IMR-90 (cell line): Measurements from ENCODE around the gene SPAG9.
"Not testable (repeated sequence)": the region's sequence is repeated elsewhere in the genome, so short reads cannot be mapped to it uniquely, and the experiment has no call there.

ENCODE experiments used
- BHLHE40 ChIP-seq: fragments of 150-350 bp; IDR thresholded peaks from 2 replicates; pipeline ENCODE4 v1.6.1; 2016; ENCODE audit warnings: mild to moderate bottlenecking, low read depth, low read length
- CEBPB ChIP-seq: IDR thresholded peaks from 2 replicates; pipeline ENCODE4 v1.6.1; 2012; ENCODE audit warnings: low read depth, low read length, improper control_type of control experiment
- CHD1 ChIP-seq: IDR thresholded peaks from 2 replicates; pipeline ENCODE4 v1.6.1; 2012; ENCODE audit warnings: low read depth, low read length, improper control_type of control experiment
- CTCF ChIP-seq: conservative IDR thresholded peaks from 2 replicates; pipeline ENCODE4 v1.5.1; 2012; ENCODE audit warnings: mild to moderate bottlenecking, low read depth, low read length, improper control_type of control experiment
- ELK1 ChIP-seq: fragments of 150-350 bp; IDR thresholded peaks from 2 replicates; pipeline ENCODE4 v1.6.1; 2016; ENCODE audit warnings: low read depth, mild to moderate bottlenecking, low read length, moderate library complexity, borderline replicate concordance
- FOS ChIP-seq: fragments of 150-350 bp; IDR thresholded peaks from 2 replicates; pipeline ENCODE4 v1.6.1; 2016; ENCODE audit warnings: low read depth, low read length
- MAFK ChIP-seq: IDR thresholded peaks from 2 replicates; pipeline ENCODE4 v1.6.1; 2012; ENCODE audit warnings: low read depth, low read length, improper control_type of control experiment
- MAZ ChIP-seq: IDR thresholded peaks from 2 replicates; pipeline ENCODE4 v1.6.1; 2012; ENCODE audit warnings: low read depth, mild to moderate bottlenecking, low read length, improper control_type of control experiment, moderate library complexity, borderline replicate concordance
- NFE2L2 ChIP-seq: fragments of 150-350 bp; IDR thresholded peaks from 2 replicates; pipeline ENCODE4 v1.6.1; 2016; ENCODE audit warnings: low read depth, mild to moderate bottlenecking, low read length
- POLR2A ChIP-seq: IDR thresholded peaks from 2 replicates; pipeline ENCODE4 v1.6.1; 2012; ENCODE audit warnings: mild to moderate bottlenecking, low read depth, low read length
- RAD21 ChIP-seq: IDR thresholded peaks from 2 replicates; pipeline ENCODE4 v1.6.1; 2012; ENCODE audit warnings: low read length, improper control_type of control experiment
- RCOR1 ChIP-seq: IDR thresholded peaks from 2 replicates; pipeline ENCODE4 v1.6.1; 2012; ENCODE audit warnings: mild to moderate bottlenecking, low read length, improper control_type of control experiment; ENCODE audit not compliant: insufficient replicate concordance
- SMC3 ChIP-seq: fragments of 150-350 bp; IDR thresholded peaks from 2 replicates; pipeline ENCODE4 v1.6.1; 2016; ENCODE audit warnings: low read depth, mild to moderate bottlenecking, antibody characterized with exemption, low read length, moderate library complexity
- USF2 ChIP-seq: fragments of 150-350 bp; IDR thresholded peaks from 2 replicates; pipeline ENCODE4 v1.6.1; 2017; ENCODE audit warnings: mild to moderate bottlenecking, antibody characterized with exemption, low read length, low read depth

- not testable (repeated sequence) for TF ChIP-seq CTCF, POLR2A, USF2, SMC3, RCOR1, FOS, RAD21, NFE2L2, CHD1, MAFK, MAZ, ELK1, BHLHE40
- TF ChIP-seq CEBPB = peak; percentile 86
These were observed 8.1 kb downstream of the SPAG9 start for GRCh38 chr17:51112303-51113222.
